Measurements from ENCODE around the gene MICB.
A peak's percentile ranks its signal among the peaks of the same experiment; 100 is the strongest.

GRCh38 chr6:31474871-31475286 lies 23.1 kb upstream of the MICB start:
- TF ChIP-seq CTCF (IDR thresholded peaks at IDR 0.05) = peak; percentile 21
- TF ChIP-seq EZH2 (IDR thresholded peaks at IDR 0.05; ENCODE audit: borderline replicate concordance, insufficient read depth, low read depth, low read length, poor library complexity, severe bottlenecking) = no peak
